Endothelial cell of umbilical vein (primary cell): ENCODE results near the gene BIRC5. TPM values are rescaled to one million over a fixed set of nuclear protein-coding genes. Genes with fewer than 3 reads are reported as not detected.

Experiments
- BruUV-seq: library from RNA; stranded (reverse); fragments of 400-500 nt; replicated peaks from 2 replicates; lab custom pipeline; 2021; lab: Mats Ljungman, UMichigan
- CTCF ChIA-PET: fragments of 300-600, 350-600 bp; sonication (Branson Sonifier 250); formaldehyde crosslinking; loops from one replicate; lab custom pipeline; 2021; ENCODE audit warnings: antibody characterized with exemption, inconsistent platforms; lab: Charles Lee
- POLR2A ChIA-PET: fragments of 300-600, 350-600 bp; sonication (Branson Sonifier 250); formaldehyde crosslinking; loops from one replicate; lab custom pipeline; 2021; ENCODE audit warnings: antibody characterized with exemption, inconsistent platforms; lab: Charles Lee
- DNase-seq: peaks from one replicate; pipeline ENCODE4 v3.0.0-alpha.2; 2011; ENCODE audit warnings: low read depth, low spot score
- FAIRE-seq: peaks from 2 replicates; lab custom pipeline; 2011; peaks lifted over from hg19 to GRCh38; lab: Jason Lieb, UNC
- H2AFZ ChIP-seq: 2 replicates; pipeline ENCODE4 v1.6.0; 2012; ENCODE audit warnings: low read depth, low read length, control low read depth, inconsistent platforms
- H3K27ac ChIP-seq: 2 replicates; pipeline ENCODE4 v1.5.1; 2011; ENCODE audit warnings: low read depth, mild to moderate bottlenecking, control low read depth, low read length, moderate library complexity; ENCODE audit not compliant: insufficient read depth
- H3K27me3 ChIP-seq, 2 experiments: 2 replicates each; pipeline versions ENCODE4 v1.6.0 to v1.6.1; 2011; ENCODE audit warnings: low read length in 2 of 2, mixed read lengths in 1 of 2; ENCODE audit not compliant: control insufficient read depth in 2 of 2, insufficient read depth in 2 of 2
- H3K36me3 ChIP-seq, 2 experiments: 2 replicates in 1 of 2; 3 replicates in 1 of 2; pipeline ENCODE4 v1.5.1; 2011; ENCODE audit warnings: low read length in 2 of 2, mild to moderate bottlenecking in 1 of 2, moderate library complexity in 1 of 2; ENCODE audit not compliant: control insufficient read depth in 2 of 2, insufficient read depth in 2 of 2; ENCODE audit errors: extremely low read depth in 1 of 2
- H3K4me1 ChIP-seq: 3 replicates; pipeline ENCODE4 v1.5.1; 2011; ENCODE audit warnings: mild to moderate bottlenecking, low read length; ENCODE audit not compliant: control insufficient read depth, insufficient read depth; ENCODE audit errors: extremely low read depth
- H3K4me2 ChIP-seq: 2 replicates; pipeline ENCODE4 v1.6.1; 2011; ENCODE audit warnings: low read length, control low read depth, mixed read lengths; ENCODE audit not compliant: insufficient read depth
- H3K4me3 ChIP-seq, 3 experiments: fragments of 200-600 bp in 1 of 3; sonication (generic), shearing (Covaris generic) in 1 of 3; replicated peaks in 1 of 3; 2 replicates each; pipeline ENCODE4 v1.5.1; 2011 to 2016; ENCODE audit warnings: control low read depth in 3 of 3, low read length in 3 of 3, mild to moderate bottlenecking in 2 of 3, inconsistent platforms in 1 of 3, low read depth in 1 of 3, moderate library complexity in 1 of 3; ENCODE audit not compliant: insufficient read depth in 1 of 3
- H3K79me2 ChIP-seq: 2 replicates; pipeline ENCODE4 v1.6.0; 2012; ENCODE audit warnings: low read length, inconsistent platforms; ENCODE audit not compliant: control insufficient read depth, insufficient read depth
- H3K9ac ChIP-seq: replicated peaks from 2 replicates; pipeline ENCODE3; 2011; ENCODE audit warnings: low read length, control low read depth; ENCODE audit not compliant: insufficient read depth; ENCODE audit errors: extremely low read depth
- H3K9me1 ChIP-seq: replicated peaks from 3 replicates; pipeline ENCODE4 v1.6.0; 2011; ENCODE audit warnings: mild to moderate bottlenecking, low read length; ENCODE audit not compliant: control insufficient read depth, insufficient read depth; ENCODE audit errors: extremely low read depth
- H3K9me3 ChIP-seq: replicated peaks from 2 replicates; pipeline ENCODE4 v1.5.1; 2012; ENCODE audit warnings: low read length, inconsistent platforms; ENCODE audit not compliant: control insufficient read depth, insufficient read depth
- H4K20me1 ChIP-seq: replicated peaks from 2 replicates; pipeline ENCODE3; 2011; ENCODE audit warnings: mild to moderate bottlenecking, low read length; ENCODE audit not compliant: control insufficient read depth, insufficient read depth; ENCODE audit errors: extremely low read depth
- CTCF ChIP-seq, 2 donors: IDR thresholded peaks; 1 replicate in 1 of 2; 2 replicates in 1 of 2; pipeline ENCODE4 v1.5.1; 2011; ENCODE audit warnings: low read length in 2 of 2, mild to moderate bottlenecking in 2 of 2, moderate library complexity in 2 of 2, control low read depth in 1 of 2, inconsistent platforms in 1 of 2, low read depth in 1 of 2; ENCODE audit not compliant: insufficient read depth in 1 of 2; ENCODE audit errors: extremely low read depth in 1 of 2
- EZH2 ChIP-seq: IDR thresholded peaks from 2 replicates; pipeline ENCODE4 v1.6.1; 2012; ENCODE audit warnings: borderline replicate concordance, low read depth, mild to moderate bottlenecking, moderate library complexity, low read length, inconsistent platforms; ENCODE audit not compliant: severe bottlenecking
- FOS ChIP-seq: IDR thresholded peaks from 2 replicates; pipeline ENCODE4 v1.6.1; 2011; ENCODE audit warnings: mild to moderate bottlenecking, low read length, moderate library complexity, borderline replicate concordance; ENCODE audit not compliant: insufficient read depth
- GATA2 ChIP-seq: IDR thresholded peaks from 2 replicates; pipeline ENCODE4 v1.7.0; 2011; ENCODE audit warnings: low read depth, mild to moderate bottlenecking, moderate library complexity, mixed read lengths, low read length; ENCODE audit not compliant: insufficient read length, insufficient read depth
- JUN ChIP-seq: IDR thresholded peaks from 2 replicates; pipeline ENCODE4 v1.6.1; 2011; ENCODE audit warnings: borderline replicate concordance, low read depth; ENCODE audit not compliant: insufficient read length, insufficient read depth
- MAX ChIP-seq: IDR thresholded peaks from 2 replicates; pipeline ENCODE4 v1.6.1; 2011; ENCODE audit not compliant: insufficient read depth, insufficient read length
- MYC ChIP-seq: IDR thresholded peaks from one replicate; pipeline ENCODE4 v1.6.1; 2011; ENCODE audit warnings: mild to moderate bottlenecking, low read depth, low read length
- POLR2A ChIP-seq: IDR thresholded peaks from 2 replicates; pipeline ENCODE4 v1.6.1; 2012; ENCODE audit warnings: low read depth, mild to moderate bottlenecking, control low read depth, low read length
- POLR2AphosphoS5 ChIP-seq: IDR thresholded peaks from 2 replicates; pipeline ENCODE4 v1.6.1; 2012; ENCODE audit warnings: low read depth, mild to moderate bottlenecking, control low read depth, low read length, moderate library complexity; ENCODE audit not compliant: insufficient read depth
- dilution Hi-C: fragments of 300-500 bp; cut with MboI; formaldehyde crosslinking; loops from one replicate; pipeline ENCODE4 v1.15.0; 2019; ENCODE audit warnings: low sequenced_read_pairs; ENCODE audit not compliant: extremely low pct_ligation_motif_present
- intact Hi-C: fragments of 100-400 bp; cut with micrococcal nuclease; formaldehyde crosslinking; loops from one replicate; pipeline ENCODE4 v1.10.0; 2022
- polyA plus RNA-seq, 4 experiments: library from polyadenylated mRNA; depleted of rRNA in 3 of 4; stranded (reverse) in 3 of 4; unstranded in 1 of 4; fragments of >200 nt; gene quantifications; 2 replicates each; pipeline versions ENCODE4 v1.2.1 to v1.2.3, GENCODE V29; 2011 to 2012; ENCODE audit warnings: missing spikeins in 1 of 4
- total RNA-seq: library from RNA; stranded (reverse); gene quantifications from 2 replicates; pipeline ENCODE4 v1.2.3, GENCODE V29; 2021

The BIRC5 gene
- total and polyA plus RNA-seq, 2 donors (not counting 3 experiments of a cell fraction or from before 2014, with no cell fraction given): 32.8 to 74.6 TPM

GRCh38 chr17:78265121-78265520 is 51.1 kb downstream of the BIRC5 start:
- ChIA-PET POLR2A (no interaction called here), CTCF (no interaction called here)
- H3K79me2 ChIP-seq: no peaks in the 10 kb centered on the region
- H3K4me3 ChIP-seq: no peak overlapping the region
- intact Hi-C loops: no loop called here
- BruUV-seq: no TSS peak
- no peak overlapping the region for H3K9ac ChIP-seq
- no peak for FAIRE-seq
- no peak overlapping the region for H2AFZ ChIP-seq
- H3K9me3 ChIP-seq: no peaks in the 10 kb centered on the region
- dilution Hi-C loops: no loop called here
- no peaks in the 10 kb centered on the region for H4K20me1 ChIP-seq
- H3K4me1 ChIP-seq: peaks cover 7% of the 10 kb centered on the region
- H3K27me3 ChIP-seq: peaks cover 12% of the 10 kb centered on the region in 2 experiments
- no peaks in the 10 kb centered on the region for H3K36me3 ChIP-seq
- no peak for DNase-seq
- TF ChIP-seq GATA2 (no peak), POLR2AphosphoS5 (no peak), MAX (no peak), JUN (no peak), POLR2A (no peak), FOS (no peak), CTCF (IDR thresholded peaks at IDR 0.05; ENCODE audit: extremely low read depth in 1 of 2, insufficient read depth in 1 of 2, low read depth in 1 of 2, low read length in 2 of 2) (no peak), EZH2 (no peak), MYC (no peak)
- no peak overlapping the region for H3K27ac ChIP-seq
- no peak overlapping the region for H3K4me2 ChIP-seq
- H3K9me1 ChIP-seq: no peaks in the 10 kb centered on the region
